Renal cortical epithelial cell (primary cell): Measurements from ENCODE around the gene SPOP. TPM values are rescaled to one million over a fixed set of nuclear protein-coding genes. Genes with fewer than 3 reads are reported as not detected.
"Not testable (repeated sequence)": the region's sequence is repeated elsewhere in the genome, so short reads cannot be mapped to it uniquely, and the experiment has no call there.

Experiments
- DNase-seq: peaks from one replicate; pipeline ENCODE4 v3.0.0-alpha.2; 2011; ENCODE audit warnings: low read depth
- total RNA-seq: library from RNA; depleted of rRNA; stranded (reverse); fragments of >200 nt; gene quantifications from 2 replicates; pipeline ENCODE4 v1.2.3, GENCODE V29; 2014

The SPOP gene
- total RNA-seq, 1 donor from 2014 or later, result 54.2 TPM

GRCh38 chr17:49572806-49573420, 105.0 kb downstream of the SPOP start:
- DNase-seq, result no peak

DNA sequence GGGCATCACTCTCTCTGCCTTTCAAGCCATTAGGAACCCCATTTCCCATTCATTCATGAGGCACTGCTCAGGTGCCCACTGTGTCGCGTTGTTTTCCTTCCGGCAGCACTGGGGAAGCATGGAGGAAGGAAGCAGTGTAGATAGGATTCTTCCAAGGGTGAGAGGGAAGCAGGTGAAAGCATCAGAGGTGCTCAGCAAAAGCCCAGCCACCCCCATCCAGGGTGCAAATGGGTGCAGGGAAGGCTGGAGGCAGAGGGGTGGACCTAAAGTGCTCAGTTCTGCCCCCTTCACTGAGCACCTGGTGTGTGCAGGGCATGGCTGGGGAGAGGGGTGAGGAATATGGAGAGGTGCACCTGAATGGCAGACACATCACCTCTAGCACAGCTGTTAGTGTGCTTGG, 105.7 kb downstream of the SPOP start:
- DNase-seq, result no peak

GRCh38 chr17:49571764-49572163, 106.1 kb downstream of the SPOP start:
- no peak for DNase-seq

DNA sequence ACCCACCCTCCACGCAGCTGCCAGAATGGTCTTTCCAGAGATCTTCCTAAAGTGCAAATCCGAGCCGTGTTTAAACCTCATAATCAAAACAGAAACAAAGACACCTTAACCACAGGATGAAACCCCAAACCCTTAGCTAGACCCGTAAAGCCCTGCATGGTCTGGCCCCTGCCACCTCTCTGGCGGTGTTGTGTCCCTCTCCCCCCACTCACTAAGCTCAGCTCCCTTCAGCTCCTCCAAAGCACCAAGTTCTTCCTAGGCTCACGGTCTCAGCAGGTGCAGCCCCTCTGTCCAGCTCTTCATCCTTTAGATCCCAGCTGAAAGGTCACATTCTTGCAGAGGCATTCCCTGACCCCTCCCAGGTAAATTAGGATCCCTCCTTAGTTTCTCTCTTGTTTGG, 106.6 kb downstream of the SPOP start:
- no peak for DNase-seq

- DNase-seq, result no peak
These were observed 107.2 kb downstream of the SPOP start for GRCh38 chr17:49570540-49571242.

- DNase-seq, result not testable (repeated sequence)
These were observed 109.2 kb downstream of the SPOP start for GRCh38 chr17:49568695-49569047.

DNA sequence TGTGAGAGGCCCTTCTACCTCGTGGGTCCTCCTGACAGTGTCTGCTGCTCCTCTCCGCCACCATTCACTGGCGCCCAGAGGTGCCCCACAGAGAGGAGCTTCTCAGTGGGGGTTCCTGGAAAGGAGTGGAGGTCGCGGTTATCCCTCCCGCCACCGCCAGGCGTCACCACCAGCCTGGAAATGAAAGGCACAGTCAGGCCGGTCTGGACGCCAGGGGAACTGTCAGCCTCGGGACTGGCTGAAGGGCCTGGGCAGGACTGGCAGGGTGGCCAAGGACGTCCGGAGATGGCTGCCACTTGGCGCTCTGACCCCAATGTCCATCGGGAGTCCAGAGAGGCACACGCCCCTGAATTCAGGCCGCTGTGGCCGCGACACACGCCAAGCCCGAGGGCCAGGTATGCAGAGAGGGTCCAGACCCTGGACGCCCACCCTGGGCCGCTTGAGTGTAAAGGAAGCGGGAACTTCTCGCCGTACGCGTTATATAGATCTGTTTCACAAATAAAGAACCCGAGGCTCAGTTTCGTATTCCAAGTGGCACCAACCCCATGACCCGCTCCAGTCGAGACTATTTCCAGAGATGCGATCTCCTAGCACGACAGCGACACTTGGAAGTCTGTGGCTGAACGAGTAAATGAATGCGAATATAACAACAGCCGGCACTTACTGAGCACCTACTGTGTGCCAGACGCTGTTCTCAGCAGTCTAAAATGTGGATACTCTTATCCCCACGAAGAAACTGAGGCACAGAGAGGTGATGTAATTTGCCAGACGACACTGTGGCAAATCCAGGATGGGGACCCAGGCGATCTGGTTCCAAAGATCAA, 109.8 kb downstream of the SPOP start:
- DNase-seq, result peak; percentile 47

DNA sequence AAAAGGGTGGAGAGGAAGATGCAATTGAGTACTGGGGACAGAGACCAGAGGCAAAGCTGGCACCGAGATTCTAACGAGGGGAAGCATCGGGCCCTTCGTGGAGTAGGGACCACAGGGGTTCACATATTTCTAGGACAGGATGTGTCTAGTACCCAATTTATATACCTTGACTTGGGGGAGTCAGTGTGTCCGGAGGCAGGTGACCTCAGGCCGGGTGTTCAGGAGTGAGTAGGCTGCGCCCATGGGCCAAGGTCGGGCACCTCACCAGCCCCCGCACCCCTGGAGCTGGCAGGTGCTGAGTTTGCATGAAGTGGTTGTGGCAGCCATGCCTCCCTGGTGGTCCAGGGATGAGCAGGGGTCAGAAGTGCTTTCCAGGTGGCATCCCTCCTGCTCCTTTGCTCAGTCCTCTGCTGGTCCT, 110.8 kb downstream of the SPOP start:
- DNase-seq, result no peak

- DNase-seq, result peak; percentile 28
These were observed 111.2 kb downstream of the SPOP start for GRCh38 chr17:49566668-49567071.

DNA sequence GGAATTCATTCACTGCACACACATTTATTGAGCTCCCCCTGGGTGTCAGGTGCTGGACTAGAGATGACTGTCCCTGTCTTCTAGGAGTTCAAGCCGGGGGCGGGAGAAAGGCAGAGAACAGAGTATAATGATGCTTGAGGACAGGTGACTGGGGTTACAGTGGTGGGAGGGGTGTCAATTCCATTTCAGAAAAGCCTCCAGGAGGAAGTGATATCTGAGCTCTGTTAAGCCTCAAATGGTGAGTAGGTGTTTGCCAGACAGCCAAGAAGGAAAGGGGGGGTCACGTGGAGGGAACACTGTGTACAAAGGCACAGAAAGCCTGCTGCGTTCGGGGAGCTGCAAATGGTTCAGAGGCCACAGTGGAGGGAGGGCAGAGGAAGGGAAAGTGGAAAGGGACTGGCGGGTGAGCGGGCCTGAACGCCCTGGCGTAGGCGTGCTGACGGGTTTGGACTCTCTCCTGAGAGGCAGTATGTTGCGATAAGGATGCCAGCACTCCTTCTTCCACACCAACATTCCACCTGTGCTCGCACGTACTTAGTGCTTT, 111.9 kb downstream of the SPOP start:
- DNase-seq, result peak; percentile 60

DNA sequence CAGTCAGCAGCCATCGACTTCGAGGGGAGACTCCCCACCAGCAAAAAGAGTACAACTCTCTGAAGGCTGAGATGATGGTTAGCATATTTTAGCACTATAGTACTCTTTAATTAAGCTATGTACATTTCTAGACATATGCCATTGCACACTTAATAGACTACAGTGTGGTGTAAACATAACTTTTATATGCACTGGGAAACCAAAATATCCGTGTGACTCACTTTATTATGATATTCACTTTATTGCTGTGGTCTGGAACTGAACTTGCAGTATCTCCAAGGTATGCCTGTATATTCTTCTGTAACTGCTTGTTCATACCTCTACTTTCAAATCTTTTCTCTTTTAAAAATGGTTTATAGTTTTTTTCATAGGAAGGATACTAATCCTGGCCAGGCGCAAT, 113.3 kb downstream of the SPOP start:
- DNase-seq, result no peak

DNA sequence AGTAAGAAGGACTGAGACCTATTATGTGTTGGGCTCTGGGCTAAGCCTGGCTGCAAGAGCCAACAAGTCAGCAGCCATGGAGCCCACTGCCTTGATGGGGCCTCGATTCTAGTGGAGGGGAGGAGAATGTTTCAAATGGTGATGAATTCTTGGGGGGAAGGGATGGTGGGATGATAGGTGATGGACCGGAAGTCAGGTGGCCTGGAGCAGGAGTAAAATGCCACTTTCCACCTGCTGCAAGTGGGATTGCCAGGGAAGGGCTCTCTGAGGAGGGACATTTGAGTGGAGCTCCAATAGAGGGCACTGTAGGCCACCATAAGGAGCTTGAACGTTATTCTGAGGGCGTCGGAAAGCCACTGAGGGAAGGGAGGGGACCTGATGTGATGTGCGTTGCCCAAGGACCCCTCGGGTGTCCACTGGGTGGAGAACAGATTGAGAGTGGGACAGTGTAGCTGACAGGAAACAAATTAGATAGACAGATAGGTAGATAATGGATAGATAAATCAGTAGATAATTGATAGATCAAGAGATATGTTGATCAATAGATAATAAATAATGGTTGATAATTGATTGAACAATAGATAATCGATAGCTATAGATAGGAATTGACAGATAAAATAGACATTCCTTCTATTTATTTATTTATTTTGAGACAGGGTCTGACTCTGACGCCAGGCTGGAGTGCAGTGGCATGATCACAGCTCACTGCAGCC, 120.4 kb downstream of the SPOP start:
- peak; percentile 47 for DNase-seq

DNA sequence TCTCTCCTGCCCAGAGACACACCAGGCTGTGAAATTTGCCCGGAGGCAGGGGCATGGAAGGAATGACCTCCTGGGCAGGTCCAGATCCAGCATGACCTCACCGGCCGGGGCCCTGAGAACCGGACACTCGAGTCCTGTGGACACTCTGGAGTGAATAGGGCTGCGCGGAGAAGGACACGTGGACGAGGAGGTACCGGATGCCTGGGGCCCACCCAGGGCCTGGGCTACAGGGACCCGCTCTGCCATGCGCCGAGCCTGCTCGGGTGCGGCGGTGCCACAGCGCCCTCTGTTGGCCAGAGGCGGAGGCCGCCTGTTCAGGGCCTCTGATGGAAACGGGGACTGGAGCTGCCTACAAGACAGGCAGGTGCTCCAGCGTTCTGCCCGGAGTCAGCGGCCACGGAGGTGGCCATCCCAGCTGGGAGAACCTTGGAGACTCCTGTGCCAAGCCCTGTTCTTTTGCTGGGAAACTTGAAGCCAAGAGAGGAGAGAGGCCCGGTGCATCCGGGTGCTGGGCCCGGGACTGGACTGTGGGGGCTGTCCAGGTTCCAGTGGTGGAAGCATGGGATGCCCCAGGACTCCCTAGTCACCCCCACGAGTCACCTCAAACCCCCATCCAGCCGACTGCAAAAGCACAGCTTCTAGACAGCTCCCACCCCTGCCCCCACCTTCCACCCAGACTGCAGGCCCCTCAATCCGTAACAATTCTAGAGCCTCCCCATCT, 121.5 kb downstream of the SPOP start:
- DNase-seq, result peak; percentile 12

DNA sequence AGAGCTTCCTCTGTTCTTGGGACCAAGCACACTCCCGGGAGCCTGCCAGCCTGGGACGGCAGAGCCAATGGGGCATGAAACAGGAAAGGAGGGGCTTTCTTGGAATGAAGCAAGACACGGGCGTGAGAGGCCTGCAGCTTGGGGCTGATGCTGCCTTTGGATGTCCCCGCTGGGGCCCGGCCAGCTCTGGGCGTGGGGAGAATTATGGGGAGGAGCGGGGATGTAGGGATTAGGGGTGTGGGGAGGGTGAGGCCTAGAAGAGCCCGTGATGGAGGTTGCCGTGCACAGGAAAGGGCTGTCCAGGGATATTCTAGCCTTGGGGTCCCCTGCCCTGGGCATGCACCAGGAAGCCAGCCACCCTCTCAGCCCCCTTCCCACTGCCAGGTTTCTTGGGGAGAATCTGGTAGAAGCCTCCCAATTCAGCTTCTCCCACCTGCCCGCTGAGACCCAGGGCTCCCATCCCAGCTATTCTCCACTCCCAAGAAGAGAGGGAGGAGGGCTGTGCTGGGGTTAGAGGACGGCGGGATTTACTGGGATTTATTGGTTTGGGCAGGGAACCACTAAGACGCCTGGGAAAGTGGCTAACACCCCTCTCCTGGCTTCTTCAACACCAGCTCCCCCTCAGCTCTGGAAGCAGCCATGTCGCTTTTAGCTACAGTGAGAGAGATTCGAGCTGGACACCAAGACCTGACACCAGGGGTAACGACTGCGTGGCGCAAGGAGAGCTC, 122.2 kb downstream of the SPOP start:
- DNase-seq, result peak; percentile 26

DNA sequence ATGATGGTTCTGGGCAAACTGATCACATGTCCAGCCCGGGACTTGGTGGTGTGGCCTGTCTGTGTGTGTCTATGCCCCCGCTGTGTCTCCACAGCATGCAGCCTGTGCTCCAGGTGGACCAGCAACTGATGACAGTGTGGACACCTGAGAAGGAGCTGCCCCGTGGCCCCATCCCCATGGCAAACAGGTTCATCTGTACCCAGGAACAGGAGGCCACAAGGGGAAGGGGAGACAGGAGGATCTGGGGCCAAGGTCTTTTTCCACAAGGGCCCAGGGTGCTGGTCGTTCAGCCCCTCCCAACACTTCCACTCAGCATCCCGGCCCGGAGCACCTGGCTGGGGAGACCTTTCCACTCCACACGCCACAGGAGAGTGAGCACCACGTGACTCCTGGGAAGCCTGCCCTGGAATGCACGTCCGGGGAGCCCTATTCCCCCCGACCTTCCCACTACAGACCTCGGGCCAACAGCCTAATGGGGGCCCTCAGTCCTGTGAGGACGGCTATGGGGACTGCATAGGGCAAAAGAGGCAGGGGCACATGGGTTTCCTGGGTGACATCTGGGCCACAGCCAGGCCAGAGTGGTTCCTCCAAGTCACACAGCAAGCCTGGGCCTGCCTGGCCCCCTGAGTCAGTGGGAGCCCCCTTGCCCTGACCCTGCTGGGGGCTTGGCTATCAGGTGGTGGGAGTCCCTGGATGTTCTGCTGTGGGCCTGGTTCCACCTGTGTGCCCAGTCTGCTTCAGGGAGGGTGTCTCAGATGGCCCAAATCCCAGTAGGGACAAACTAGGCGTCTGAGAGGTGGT, 123.0 kb downstream of the SPOP start:
- no peak for DNase-seq

GRCh38 chr17:49553676-49554335, 124.1 kb downstream of the SPOP start:
- DNase-seq, result no peak

- no peak for DNase-seq
These were observed 125.7 kb downstream of the SPOP start for GRCh38 chr17:49552070-49552751.

- DNase-seq, result no peak
These were observed 126.5 kb downstream of the SPOP start for GRCh38 chr17:49551221-49552069.
